GM18526 (cell line): ENCODE data around the gene ZDHHC22.

Experiments
- POLR2A ChIP-seq: IDR thresholded peaks from 3 replicates; pipeline ENCODE4 v1.6.1; 2011; ENCODE audit not compliant: insufficient read length; ENCODE audit errors: extremely low read depth

The ZDHHC22 gene

DNA sequence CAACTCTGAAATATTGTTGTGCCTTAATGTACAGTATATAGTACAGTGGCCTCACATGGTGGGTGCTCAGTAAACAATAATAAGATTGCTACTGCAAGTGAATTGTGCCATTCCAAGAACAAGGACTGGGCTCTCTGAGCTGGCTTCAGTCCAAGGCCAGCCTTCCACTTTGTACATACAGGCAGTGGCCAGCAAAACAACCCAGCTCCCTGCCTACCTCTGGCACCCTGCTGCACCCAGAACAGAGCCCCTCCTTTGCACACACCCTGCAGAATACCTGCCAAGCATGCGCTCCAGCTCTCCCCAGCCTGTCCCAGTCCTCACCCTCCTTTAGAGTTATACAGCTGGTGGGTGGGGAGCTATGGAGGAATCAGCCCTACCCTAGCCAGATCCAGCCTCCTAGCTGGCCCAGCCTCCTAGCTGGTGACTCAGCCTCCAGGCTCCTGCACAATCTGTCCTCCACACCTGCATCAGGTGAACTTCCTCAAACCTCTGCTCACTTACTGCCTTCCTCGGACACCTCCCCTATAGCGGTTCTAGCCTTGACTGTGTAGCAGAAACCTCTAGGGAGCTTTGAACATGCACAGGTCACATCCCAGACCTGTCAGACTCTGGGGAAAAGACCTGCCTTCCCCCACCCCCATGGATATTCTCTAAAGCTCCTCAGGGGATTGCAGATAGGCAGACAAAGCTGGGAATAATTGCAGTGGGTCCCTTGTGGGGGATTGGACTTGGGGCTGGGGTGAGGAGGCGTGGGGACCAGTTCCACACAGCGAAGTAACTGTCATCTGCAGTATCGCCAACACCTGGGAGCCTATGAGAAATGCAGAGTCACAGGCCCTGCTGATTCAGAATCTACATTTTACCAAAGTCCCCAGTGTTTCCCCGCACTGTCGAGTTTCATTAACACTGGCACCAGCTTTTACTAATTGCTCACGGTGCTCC, 17.9 kb downstream of the ZDHHC22 start:
- no peak for TF ChIP-seq POLR2A

GRCh38 chr14:77122526-77123125, 19.0 kb downstream of the ZDHHC22 start:
- no peak for TF ChIP-seq POLR2A

GRCh38 chr14:77120771-77121743, 20.5 kb downstream of the ZDHHC22 start:
- no peak for TF ChIP-seq POLR2A

DNA sequence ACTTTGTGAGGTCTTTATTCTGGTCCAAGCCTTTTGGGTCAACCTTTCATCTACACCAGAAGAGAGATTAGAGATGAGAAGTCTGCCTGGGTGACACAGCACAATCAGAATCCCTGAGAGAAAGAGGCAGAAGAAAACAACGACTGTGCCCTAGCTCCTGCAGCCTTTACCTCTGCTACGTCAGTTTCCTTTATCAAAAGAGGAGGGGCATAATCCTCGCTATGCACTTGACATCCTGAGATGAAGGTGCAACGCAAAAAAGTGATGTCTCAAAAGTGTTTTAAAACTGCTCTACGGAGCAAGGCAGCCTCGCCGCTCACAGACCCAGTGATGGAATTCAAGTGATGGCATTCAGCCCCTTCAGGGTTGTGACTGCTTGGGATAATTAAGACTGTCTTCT, 21.7 kb downstream of the ZDHHC22 start:
- no peak for TF ChIP-seq POLR2A

DNA sequence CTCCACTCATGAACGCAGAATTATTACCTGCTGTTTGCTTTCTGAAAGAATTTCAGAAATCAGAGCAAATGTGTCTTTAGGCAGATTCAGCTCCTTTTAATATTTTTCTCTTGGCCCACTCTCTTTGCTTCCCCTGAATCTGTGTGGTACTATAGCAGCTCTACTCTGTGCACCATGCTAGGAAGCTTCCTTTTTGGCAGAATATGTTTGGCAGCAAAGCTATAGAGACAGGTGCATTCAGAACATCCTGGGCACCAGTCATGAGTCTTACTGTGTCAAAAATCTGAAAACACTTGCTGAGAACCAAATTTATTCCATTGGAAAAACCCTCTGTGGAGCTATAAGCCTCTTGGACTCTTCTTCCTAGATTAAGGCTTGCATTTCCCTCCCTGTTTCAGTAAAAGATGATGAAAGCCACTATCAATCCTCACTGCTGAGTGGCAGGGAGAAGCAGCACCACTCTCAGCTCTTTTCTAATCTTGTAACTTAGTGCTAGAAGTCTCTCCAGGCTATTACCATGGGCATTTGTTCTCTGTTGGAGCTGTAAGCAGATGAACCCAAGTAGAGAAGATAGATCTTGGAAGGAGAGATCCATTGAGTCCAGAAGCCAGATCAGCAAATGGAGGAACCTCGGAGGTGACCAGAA, 25.3 kb downstream of the ZDHHC22 start:
- TF ChIP-seq POLR2A, result no peak

- no peak for TF ChIP-seq POLR2A
Observed at GRCh38 chr14:77114609-77115008, 27.0 kb downstream of the ZDHHC22 start.

DNA sequence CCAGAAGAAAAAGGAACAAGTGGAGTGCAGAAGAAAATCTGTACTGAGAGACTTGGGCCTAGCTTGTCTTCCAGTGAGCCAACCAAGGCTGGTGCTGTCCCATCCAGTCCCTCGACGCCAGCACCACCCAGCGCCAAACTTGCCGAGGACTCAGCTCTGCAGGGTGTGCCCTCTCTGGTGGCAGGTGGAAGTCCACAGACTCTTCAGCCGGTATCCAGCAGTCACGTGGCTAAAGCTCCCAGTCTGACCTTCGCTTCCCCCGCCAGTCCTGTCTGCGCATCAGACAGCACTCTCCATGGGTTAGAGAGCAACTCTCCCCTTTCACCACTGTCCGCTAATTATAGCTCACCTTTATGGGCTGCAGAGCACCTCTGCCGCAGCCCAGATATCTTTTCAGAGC, 27.9 kb downstream of the ZDHHC22 start:
- no peak for TF ChIP-seq POLR2A

DNA sequence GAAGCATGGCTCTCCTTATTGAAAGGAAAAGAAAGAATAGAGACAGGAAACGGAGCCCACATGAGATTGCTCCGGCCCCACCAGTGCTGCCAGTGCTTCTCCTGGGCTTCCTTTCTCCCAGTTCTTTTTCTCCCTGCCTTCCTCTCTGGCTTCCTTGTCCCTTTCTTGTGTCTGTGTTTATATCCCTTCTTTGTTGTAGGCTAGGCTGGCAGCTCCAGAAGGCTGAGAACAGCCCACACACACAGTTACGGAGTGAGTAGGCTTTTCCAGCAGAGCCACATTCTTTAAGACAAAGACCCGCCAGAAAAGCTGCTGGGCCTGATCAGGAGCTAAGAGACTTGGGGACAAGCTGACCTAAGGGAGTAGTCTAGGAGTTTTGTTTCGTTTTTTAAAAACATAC, 30.6 kb downstream of the ZDHHC22 start:
- TF ChIP-seq POLR2A, result no peak

- TF ChIP-seq POLR2A, result no peak
Observed at GRCh38 chr14:77110286-77110685, 31.3 kb downstream of the ZDHHC22 start.

GRCh38 chr14:77109656-77110055, 31.9 kb downstream of the ZDHHC22 start:
- no peak for TF ChIP-seq POLR2A

DNA sequence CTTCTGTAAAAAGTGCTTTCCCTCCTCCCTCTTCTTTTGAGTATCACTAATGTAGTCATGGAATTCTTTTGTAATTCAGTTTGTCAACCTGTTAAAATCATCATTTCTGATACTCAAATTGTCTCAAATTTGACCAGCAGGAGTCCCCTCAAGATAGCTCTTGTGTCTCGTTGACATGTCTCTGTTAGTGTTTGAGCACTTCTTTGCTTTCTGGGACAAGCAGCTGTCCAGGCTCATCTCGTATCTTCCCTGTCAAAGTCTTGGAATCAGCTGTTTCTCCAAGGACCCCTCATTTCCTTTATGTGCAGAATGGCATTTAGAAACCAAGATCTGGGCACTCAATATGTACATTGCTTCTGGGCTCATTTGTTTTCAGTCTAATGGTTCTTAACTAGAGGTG, 32.8 kb downstream of the ZDHHC22 start:
- no peak for TF ChIP-seq POLR2A

- no peak for TF ChIP-seq POLR2A
Observed at GRCh38 chr14:77107228-77107627, 34.4 kb downstream of the ZDHHC22 start.

GRCh38 chr14:77106666-77107065, 34.9 kb downstream of the ZDHHC22 start:
- TF ChIP-seq POLR2A, result no peak

- no peak for TF ChIP-seq POLR2A
Observed at GRCh38 chr14:77105145-77105939, 36.2 kb downstream of the ZDHHC22 start.
